ENCODE measurements around the gene NGEF.
"Not testable (repeated sequence)": the region's sequence is repeated elsewhere in the genome, so short reads cannot be mapped to it uniquely, and the experiment has no call there.

The NGEF gene

DNA sequence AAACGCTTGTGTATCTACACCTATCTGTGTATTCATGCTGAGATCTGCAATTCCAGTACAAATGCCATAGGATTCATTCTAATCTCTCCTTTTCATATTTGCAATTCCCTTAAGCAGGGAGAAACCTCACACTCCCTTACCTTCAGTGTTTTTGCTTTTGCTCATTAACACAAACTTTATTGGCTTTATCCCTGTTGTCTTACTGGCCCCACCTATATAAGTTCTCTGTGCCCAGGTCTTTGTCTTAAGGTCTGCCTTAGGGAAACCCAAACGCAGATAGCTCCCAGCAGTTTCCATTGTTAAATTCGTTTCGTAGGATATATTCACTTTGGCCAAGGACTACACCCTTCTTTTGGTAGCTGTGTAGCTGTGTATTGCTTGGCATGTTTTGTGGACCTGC, 147.0 kb downstream of the NGEF start:
- DNase-seq = no peak

DNA sequence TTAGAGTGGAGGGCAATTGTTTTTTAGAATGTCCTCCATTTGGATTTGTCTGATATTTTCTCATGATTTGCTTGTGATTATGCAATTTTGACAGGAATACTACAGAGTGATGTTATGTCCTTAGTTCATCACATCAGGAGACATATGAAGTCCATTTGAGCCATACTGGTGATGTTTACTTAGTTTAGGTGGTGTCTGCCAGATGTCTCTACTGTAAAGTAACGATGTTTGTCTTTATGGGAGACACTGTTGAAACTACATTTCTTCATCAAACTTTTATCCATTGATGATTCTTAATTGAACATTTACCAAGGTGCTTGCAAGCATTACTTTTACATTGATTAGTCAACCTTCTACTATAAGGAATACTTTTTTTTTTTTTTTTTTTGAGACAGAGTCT, 147.9 kb downstream of the NGEF start:
- DNase-seq = no peak

DNA sequence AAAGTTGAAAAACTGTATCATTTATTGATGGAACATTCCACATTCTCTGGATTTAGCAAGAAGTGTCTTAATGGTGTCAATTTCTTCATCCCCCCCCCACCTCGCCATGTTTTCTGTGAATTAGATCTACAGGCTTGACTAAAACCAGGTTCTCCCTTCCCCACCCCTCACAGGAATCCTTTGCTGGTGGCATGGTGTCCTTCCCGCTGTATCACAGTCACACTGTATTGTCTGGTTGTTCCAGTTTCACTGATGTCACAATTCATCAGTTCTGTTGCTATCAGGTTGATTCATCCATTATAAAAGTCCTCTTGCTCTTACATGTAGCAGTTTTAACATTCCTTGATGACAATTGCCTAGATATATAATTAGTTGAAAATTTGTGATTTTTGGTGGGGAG, 149.1 kb downstream of the NGEF start:
- no peak for DNase-seq

DNA sequence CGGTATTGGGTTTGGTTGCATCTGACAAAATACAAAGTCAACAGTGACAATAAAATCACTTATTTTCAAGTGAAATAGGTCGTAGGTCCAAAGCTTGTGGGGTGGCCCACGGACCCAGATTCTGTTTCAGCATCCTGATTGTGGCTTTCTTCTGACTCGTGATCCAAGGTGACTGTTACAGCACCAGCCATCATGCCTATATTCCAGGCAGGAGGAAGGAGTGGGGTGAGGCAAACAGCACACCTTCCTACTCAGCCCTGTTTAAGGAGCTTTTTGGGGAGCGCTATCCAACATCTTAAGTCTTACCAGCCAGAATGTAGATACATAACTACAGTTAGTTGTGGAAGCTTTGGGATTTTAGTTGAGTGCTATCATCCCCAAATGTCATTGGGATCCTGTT, 151.7 kb downstream of the NGEF start:
- no peak for DNase-seq

DNA sequence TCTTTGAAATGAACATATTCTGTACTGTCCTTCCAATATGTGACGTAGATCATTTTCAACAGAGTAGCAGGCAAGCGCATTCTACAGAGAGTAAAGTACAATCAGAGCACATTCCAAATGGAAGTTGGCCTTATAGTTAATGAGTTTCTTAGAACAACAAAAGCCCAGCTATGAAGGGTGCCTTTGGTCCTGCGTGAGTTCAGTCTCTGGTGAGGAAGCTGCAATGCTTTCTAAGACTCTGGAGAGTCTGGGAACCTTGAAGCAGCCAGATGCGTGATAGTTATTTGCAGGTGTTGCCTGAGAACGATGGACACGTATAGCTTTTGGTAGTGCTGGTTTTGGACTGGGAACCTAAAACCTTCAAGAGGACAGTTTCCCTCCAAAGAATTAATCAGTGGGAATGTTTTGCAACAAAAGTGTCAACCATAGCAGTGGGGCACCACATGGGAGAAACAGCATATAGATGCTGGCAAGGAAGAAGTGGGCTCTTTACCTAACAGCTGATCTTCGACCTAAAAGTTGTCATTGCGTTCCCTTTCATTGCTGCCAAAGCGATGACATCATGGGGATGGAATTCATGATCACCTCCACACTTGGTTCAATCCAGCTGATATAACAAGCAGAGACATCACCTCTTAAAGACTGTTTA, 152.3 kb downstream of the NGEF start:
- DNase-seq = no peak

DNA sequence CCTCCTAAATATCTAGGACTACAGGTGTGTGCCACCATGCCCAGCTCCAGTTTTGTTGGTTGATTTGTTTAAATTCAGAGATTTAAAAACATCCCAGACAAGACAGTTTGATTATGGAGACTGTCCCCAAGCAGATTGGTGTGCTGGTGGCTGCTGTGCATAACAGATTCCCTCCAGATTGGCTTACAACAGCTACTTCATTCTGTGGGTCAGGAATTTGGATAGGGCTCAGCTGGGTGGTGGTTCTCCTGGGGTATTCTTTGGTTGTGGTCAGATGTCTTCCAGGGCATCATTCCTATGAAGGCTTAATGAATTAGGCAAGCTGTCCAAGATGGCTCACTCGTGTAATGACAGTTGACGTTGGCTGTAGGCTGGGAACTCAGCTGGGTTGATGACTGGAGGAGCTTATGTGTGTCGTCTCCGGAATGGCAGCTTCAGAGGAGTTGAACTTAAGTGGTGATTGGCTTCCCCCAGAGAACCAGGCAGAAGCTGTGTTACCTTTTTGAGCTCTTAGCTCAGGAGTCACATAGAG, 153.6 kb downstream of the NGEF start:
- DNase-seq = no peak

DNA sequence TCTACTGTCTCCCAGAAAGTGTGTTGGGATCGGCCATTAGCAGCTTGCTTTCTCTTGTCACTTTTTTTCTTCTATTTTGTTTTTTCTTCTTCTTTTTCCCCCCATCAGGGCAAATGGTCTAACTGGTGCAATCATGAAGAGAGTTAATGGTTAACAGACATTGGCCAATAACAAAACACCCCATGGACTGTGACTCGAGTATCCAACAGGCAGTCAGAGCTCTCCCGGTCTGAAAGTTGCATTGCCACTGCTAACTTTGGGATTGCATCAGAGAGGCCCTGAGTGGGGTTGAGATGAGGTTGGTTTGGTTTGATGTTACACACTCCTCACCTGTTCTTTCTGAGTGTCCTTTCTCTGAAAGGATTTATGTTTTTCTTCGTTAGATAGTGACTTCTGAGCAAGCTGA, 155.9 kb downstream of the NGEF start:
- no peak for DNase-seq

DNA sequence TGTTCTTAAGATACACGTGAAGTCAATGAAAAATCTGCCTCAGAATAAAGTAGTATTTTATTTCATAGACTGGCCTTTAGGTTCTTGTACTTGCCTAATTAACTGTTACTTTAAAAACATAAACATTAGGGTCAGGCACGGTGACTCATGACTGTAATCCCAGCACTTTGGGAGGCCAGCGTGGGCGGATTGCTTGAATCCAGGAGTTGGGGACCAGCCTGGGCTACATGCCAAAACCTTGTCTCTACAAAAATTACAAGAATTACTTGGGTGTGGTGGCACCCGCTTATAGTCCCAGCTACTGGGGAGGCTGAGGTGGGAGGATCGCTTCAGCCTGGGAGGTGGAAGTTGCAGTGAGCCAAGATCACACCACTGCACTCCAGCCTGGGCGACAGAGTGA, 159.0 kb downstream of the NGEF start:
- DNase-seq = no peak

DNA sequence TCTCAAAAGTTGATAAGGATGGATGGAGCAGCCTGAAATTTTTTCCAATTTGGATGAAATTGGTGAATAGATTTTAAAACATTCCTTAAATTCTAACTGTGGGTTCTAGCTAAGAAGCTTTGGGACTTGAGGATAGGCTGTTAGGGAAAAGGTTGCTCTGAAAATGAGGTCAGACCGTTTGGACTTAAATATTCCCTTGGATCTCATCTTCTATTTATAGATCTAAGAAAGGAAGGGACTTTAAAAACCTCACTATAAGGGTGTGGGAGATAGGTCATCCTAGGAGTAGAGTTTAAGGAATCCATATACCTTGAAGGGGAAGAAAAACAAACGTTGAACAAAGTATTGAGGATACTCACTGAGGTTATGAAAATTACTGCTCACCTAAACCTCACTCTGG, 160.4 kb downstream of the NGEF start:
- no peak for DNase-seq

DNA sequence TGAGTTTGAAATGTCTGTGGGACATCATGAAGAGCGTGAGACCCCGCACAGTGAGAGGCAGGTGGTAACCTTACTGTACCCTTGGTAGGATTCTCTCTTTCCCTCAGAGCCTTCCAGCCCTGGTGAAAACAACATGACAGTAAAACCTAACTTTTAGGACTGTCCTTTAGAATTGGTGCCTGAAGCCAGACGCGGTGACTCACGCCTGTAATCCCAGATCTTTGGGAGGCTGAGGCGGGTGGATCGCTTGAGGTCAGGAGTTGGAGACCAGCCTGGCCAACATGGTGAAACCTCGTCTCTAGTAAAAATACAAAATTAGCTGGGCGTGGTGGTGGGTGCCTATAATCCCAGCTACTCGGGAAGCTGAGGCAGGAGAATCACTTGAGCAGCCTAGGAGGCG, 161.0 kb downstream of the NGEF start:
- not testable (repeated sequence) for DNase-seq

DNA sequence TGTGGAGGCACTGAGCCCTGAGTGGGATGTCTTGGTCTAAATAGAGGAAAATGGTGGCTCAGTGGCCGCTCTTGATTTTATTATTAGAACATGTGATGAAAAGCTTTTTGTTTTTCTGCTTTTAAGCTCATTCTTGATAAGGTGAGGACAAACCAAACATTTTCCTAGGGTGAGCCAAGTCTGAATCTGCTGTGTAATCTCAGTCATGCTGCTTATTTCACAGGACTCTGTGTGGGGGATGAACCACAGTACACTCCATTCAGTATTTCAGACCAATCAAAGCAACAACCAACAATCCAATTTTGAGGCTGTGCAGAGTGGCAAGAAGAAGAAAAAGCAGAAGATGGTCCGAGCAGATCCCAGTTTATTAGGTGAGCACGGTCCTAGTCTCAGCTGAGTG, 163.0 kb downstream of the NGEF start:
- DNase-seq = no peak

DNA sequence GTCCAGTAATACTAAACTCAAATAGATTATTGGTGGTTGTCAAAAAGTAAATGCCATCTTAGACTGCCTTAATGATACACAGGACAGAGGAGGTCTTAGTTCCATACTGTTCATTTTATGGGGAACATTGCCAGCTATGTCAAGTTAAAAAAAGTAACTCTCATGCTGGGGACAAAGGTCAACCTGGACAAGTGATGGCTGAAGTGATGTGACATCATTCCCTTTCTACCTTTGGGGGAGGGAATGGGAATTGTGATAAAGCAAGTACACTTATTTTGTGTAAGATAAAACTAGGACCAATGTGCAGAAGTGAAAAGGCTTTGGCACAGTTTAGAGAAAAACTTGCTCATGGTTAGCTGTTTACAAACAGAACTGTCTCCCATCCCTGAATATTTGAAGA, 167.0 kb downstream of the NGEF start:
- no peak for DNase-seq

DNA sequence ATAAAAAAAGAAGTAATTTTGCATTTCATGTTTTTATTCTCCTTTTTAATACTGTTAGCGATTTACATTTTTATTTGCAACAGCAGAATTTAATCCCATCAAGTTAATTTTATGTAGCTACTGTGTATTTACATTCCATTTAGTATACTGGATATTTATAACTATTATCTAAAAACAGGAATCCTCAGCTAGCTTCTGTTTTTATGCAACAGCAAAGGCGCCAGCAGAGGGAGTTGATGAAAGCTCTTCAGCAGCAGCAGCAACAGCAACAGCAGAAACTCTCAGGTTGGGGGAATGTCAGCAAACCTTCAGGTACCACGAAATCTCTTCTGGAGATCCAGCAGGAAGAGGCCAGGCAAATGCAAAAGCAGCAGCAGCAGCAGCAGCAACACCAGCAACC, 169.2 kb downstream of the NGEF start:
- DNase-seq = no peak

DNA sequence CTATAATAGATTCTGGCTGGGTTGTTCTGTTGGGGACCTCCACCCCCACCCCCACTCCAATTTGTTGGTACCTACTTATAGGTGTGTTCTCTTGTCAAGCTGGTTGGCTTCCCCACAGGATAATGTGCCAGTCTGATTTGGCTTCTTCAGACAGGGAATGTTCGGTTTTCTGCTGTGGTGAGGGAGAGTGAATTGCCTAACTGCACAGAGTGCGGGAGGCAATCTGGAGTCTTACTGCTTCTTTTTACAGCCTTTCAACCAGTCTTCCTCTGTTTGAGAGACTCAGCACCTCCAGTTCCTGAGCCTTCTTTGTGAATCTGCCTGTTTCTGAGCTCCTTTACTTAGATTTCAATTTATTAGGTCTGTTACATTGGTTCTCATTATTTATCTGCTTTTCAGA, 170.4 kb downstream of the NGEF start:
- no peak for DNase-seq

DNA sequence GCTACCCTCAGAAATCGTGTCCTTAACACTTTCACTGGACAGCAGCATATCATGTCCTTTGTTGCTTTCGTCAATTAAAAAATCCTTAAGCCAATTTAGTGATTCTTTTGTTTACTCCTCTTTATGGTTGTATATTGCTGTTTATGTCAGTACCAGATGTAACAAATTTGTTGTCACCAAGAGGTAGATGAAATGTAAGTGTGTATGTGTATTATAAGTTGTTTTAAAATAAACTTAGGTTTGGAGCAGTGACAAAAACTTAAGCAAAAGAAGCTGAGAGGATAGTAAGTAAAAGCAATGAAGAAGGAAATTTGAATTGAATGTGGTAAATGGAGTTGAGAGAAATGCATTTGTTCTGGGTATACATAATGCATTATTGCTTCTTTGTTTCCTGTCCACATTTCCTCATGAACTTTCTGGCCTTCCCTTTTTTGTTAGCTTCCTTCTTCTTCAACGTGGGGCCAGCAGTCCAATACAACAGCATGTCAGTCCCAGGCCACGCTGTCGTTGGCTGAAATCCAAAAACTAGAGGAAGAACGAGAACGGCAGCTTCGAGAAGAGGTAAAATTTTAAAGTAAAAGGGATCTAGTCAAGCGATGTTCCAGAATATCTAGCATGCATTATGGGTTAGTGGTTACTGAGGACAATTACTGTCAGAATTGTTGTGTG, 173.5 kb downstream of the NGEF start:
- DNase-seq = no peak

DNA sequence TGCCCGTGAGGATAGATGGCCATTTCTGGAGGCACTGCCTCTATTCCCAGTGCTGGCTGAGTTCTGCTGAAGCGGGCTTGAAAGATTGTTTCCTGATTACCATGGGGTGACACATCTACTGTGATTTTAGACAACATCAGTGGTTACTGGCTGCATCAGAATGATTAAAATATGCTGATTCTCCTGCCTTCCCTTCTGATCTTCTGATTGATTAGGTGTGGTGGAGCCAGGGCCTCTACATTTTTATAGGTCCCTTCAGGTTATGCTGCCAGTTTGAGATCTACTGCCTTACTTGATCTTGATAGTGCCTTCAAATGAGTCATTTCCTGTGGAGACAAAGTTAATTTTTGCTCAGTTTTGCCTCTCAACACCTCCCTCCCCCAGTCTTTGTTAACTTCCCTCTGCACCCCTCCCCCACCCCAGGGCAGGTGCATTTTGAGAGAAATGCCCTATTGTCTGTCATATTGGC, 174.6 kb downstream of the NGEF start:
- DNase-seq = peak; percentile 52 to 65

DNA sequence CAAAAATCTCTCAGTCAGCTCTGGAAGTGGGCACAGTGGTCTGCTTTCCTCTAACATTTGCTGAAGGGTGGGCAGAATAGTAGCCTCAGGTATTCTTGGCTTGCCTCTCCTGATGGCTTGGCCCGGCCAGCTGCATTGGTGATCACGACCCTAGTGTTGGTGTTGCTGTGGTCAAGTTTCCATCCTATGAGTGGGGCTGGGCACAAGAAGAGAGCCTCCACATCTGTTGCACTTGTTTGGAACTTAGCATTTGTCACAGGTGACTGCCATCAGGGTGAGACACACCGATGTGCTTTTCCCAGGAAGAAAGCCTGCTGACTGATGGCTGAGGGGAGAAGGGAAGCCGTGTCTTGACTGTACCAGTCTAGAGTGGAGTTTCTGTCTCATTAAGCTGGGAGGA, 176.1 kb downstream of the NGEF start:
- DNase-seq = no peak

DNA sequence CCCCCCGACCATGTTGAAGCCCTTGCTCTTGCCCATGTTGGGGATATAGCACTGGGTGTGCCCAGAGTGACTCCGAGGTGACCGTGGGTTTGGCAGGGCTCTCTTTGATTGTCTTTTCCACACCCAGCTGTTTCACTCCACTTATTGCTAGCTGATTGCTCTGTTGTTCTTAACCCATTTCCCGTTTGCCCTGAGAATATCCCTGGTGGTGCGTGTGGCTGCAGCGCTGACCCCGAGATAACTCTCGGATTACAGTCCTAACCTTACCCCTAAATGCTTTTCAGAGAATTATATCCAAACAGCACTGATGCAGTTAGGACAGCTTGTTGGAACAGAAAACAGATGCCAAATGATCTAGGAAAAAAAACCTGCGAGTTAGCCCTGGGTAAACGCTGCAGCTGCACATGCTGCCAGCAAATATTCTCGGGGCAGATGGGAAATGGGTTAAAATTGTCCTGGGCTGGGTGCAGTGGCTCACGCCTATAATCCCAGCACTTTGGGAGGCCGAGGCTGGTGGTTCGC, 177.3 kb downstream of the NGEF start:
- DNase-seq = no peak

DNA sequence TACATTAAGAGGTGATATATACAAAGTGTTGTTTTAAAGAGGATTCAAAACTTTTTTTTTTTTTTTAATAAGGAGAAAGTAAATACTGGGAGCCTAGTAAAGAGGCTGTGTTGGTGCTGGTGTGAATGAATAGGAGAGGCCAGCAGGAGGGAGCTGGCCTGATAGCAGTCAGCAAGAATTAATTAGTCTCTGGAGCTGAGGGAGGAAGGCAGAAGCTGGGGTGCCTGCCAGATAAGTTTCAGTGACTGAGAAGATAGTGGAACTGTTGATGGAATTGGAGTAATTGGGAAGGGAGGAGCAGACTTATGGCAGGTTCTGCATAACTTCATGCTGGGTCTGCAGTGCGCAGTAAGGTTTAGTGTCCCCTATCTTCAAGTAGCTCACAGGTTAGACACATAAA, 179.2 kb downstream of the NGEF start:
- DNase-seq = no peak

DNA sequence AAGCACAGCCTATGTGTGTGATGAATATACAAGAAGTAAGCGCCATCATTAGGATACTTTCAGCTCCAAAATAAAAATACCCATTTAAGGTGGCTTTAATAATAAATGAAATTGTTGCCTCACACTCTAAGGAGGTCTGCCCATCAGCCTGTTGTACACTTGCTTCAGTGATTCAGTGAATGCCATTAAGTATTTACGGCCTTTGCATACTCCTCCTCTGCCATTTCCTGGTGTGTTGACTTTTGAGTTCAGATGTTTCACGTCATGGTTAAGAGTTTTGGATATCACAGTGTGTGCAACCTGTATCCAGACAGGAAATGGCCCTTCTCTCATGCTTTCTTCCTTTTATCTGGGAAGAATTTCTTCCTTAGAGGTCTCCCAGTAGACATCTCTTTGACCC, 181.6 kb downstream of the NGEF start:
- no peak for DNase-seq

DNA sequence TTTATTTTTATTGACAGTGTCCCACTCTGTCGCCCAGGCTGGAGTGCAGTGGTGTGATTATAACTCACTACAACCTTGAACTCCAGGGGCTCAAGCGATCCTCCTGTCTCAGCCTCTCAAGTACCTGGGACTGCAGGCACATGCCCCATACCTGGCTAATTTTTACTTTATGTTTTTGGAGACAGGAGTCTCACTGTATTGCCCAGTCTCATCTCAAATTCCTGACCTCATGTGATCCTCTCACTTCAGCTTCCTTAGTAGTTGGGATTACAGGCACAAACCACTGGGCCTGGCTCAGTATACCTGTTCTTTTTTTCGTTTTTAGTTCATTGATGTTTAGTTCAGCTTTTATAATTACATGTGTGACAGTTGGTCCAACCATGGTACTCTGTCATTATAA, 183.1 kb downstream of the NGEF start:
- no peak for DNase-seq
